OCI-M2 (cell line): ENCODE measurements around the gene STXBP2.

ENCODE experiments used
- DNase-seq: peaks from one replicate; lab custom pipeline; 2025; ENCODE audit not compliant: unreplicated experiment; lab: John Stamatoyannopoulos, UW

The STXBP2 gene

GRCh38 chr19:7677669-7678311, 40.9 kb downstream of the STXBP2 start:
- no peak for DNase-seq

DNA sequence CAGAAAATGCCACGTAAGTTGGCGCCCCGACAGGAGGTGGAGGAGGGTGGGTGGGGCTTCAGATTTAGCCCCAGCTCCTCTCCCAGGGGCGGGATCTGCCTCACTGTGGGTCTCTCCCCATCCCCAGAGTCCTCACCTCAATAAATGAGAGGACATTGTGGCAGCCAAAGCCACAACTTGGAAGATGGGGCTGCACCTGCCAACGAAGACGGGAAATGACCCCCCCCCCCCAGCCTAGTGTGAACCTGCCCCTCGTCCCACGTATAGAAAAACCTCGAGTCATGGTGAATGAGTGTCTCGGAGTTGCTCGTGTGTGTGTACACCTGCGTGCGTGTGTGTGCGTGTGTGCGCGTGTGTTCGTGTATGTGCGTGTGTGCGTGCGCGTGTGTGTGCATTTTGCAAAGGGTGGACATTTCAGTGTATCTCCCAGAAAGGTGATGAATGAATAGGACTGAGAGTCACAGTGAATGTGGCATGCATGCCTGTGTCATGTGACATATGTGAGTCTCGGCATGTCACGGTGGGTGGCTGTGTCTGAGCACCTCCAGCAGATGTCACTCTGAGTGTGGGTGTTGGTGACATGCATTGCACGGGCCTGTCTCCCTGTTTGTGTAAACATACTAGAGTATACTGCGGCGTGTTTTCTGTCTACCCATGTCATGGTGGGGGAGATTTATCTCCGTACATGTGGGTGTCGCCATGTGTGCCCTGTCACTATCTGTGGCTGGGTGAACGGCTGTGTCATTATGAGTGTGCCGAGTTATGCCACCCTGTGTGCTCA, 42.3 kb downstream of the STXBP2 start:
- DNase-seq = no peak

- no peak for DNase-seq
These were observed 43.1 kb downstream of the STXBP2 start for GRCh38 chr19:7679771-7680605.

- DNase-seq = peak; percentile 21
These were observed 43.9 kb downstream of the STXBP2 start, which contains the start of gene TRAPPC5 for GRCh38 chr19:7680606-7681339. TSS of gene TRAPPC5 (plus strand) at chr19:7680833. CDS start at chr19:7682254, 1,421 bp downstream.

- no peak for DNase-seq
These were observed 44.6 kb downstream of the STXBP2 start for GRCh38 chr19:7681340-7682174.

DNA sequence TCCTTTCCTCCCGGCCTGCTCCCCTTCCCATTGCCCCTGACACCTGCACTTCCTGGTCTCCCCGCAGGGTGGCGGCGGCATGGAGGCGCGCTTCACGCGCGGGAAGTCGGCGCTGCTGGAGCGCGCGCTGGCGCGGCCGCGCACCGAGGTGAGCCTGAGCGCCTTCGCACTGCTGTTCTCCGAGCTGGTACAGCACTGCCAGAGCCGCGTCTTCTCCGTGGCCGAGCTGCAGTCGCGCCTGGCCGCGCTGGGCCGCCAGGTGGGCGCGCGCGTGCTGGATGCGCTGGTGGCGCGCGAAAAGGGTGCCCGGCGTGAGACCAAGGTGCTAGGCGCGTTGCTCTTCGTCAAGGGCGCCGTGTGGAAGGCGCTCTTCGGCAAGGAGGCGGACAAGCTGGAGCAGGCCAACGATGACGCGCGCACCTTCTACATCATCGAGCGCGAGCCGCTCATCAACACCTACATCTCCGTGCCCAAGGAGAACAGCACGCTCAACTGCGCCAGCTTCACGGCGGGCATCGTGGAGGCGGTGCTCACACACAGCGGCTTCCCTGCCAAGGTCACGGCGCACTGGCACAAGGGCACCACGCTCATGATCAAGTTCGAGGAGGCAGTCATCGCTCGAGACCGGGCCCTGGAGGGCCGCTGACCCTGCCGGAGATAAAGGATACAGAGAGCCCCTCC, 45.4 kb downstream of the STXBP2 start:
- no peak for DNase-seq

GRCh38 chr19:7685546-7686445, 48.9 kb downstream of the STXBP2 start:
- DNase-seq = no peak

GRCh38 chr19:7687177-7687576, 50.3 kb downstream of the STXBP2 start:
- DNase-seq = no peak

DNA sequence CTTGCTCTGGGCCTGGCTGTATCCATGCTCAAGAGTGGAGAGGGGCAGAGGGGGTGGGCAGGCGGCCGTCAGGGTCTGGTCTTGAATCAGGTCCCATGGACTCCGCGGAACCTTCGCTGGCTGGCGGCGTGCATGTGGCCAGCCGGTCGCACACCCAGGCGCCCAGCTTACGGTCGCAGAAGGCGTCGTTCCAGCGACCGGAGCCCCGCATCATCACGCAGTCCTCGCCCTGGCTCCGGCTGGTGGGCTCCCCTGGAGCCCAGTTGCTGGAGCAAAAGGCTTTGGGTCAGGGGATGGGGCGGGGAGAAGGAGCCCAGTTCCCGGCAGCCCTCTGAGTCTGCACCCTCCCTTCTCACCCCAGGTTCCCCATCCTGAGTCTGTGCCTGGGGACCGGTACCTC, 52.3 kb downstream of the STXBP2 start:
- DNase-seq = no peak

DNA sequence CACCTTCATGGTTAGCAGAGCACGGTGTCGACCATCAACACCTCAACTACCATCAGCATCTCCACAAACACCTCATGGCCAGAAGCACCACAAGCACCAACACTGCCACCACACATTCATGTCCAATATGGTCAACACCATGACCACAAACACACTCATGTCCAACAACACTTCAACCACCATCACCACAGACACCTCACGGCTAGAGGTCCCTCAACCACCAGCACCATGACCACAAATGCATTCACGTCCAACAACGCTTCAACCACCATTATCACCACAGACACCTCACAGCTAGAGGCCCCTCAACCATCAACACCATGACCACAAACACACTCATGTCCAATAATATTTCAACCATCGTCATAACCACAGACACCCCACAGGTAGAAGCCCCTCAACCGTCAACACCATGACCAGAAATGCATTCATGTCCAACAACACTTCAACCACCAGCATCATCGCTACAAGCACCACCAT, 53.9 kb downstream of the STXBP2 start:
- no peak for DNase-seq

DNA sequence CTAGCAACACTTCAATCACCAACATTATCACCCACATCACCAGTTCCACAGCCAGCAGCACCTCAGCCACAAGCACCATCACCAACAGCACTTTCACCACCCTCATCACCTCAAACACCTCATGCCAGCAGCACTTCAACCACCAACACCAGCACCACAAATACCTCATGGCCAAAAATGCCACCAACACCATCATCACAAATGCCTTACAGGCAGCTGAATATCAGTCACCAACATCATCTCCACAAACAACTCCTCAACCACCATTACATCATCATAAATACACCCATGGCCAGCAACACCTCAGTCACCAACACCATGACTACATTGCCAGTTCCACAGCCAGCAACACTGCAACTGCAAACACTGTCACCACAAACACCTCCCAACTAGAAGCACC, 54.6 kb downstream of the STXBP2 start:
- DNase-seq = no peak

- DNase-seq = no peak
These were observed 55.6 kb downstream of the STXBP2 start for GRCh38 chr19:7692417-7693088.

GRCh38 chr19:7694499-7694898, 57.6 kb downstream of the STXBP2 start:
- no peak for DNase-seq
